ENCODE results near the gene LNX2.
"Not testable (repeated sequence)": the region's sequence is repeated elsewhere in the genome, so short reads cannot be mapped to it uniquely, and the experiment has no call there.

LNX2 gene

GRCh38 chr13:27636589-27637288 is 16.4 kb upstream of the LNX2 start:
- no peak for DNase-seq

- DNase-seq: peak; percentile 3
Measured at GRCh38 chr13:27635266-27635665, 14.9 kb upstream of the LNX2 start.

GRCh38 chr13:27634791-27635190 is 14.5 kb upstream of the LNX2 start:
- no peak for DNase-seq

GRCh38 chr13:27634231-27634630 is 13.9 kb upstream of the LNX2 start:
- DNase-seq: no peak

- no peak for DNase-seq
Measured at GRCh38 chr13:27632648-27633047, 12.3 kb upstream of the LNX2 start.

GRCh38 chr13:27632214-27632613 is 11.9 kb upstream of the LNX2 start:
- DNase-seq: no peak

- DNase-seq: no peak
Measured at GRCh38 chr13:27631665-27632064, 11.3 kb upstream of the LNX2 start.

GRCh38 chr13:27631156-27631555 is 10.8 kb upstream of the LNX2 start:
- DNase-seq: no peak

GRCh38 chr13:27628766-27629165 is 8.4 kb upstream of the LNX2 start:
- DNase-seq: not testable (repeated sequence)

- no peak for DNase-seq
Measured at GRCh38 chr13:27628081-27628480, 7.8 kb upstream of the LNX2 start.

GRCh38 chr13:27627380-27627779 is 7.1 kb upstream of the LNX2 start:
- DNase-seq: no peak

GRCh38 chr13:27625839-27626238 is 5.5 kb upstream of the LNX2 start:
- no peak for DNase-seq

- DNase-seq: no peak
Measured at GRCh38 chr13:27624071-27624470, 3.7 kb upstream of the LNX2 start.

- DNase-seq: no peak
Measured at GRCh38 chr13:27622881-27623280, 2.6 kb upstream of the LNX2 start.

GRCh38 chr13:27622102-27622820 is 1.9 kb upstream of the LNX2 start:
- no peak for DNase-seq

GRCh38 chr13:27621366-27622101 is 1.2 kb upstream of the LNX2 start, which contains the start of gene POLR1D:
Gene POLR1D, plus strand, starts transcription at chr13:27621892. Its CDS starts 92 bp downstream, at chr13:27621984.
- DNase-seq: peak; percentile 88

GRCh38 chr13:27621116-27621365 is 712 bp upstream of the LNX2 start:
- DNase-seq: no peak

GRCh38 chr13:27619728-27620376 is 477 bp downstream of the LNX2 start:
- DNase-seq: peak; percentile 30

GRCh38 chr13:27619093-27619727 is 1.1 kb downstream of the LNX2 start:
- no peak for DNase-seq

GRCh38 chr13:27617881-27618321 is 2.4 kb downstream of the LNX2 start:
- no peak for DNase-seq

GRCh38 chr13:27613628-27614027 is 6.7 kb downstream of the LNX2 start:
- no peak for DNase-seq

- no peak for DNase-seq
Measured at GRCh38 chr13:27607125-27607524, 13.2 kb downstream of the LNX2 start.

- no peak for DNase-seq
Measured at GRCh38 chr13:27605610-27606200, 14.6 kb downstream of the LNX2 start.
